H9 (cell line): ENCODE data around the gene MLC1. TPM values are rescaled to one million over a fixed set of nuclear protein-coding genes. Genes with fewer than 3 reads are reported as not detected.

Experiments used
- DNase-seq: peaks from one replicate; pipeline ENCODE4 v3.0.0-alpha.2; 2017
- H2AFZ ChIP-seq: one replicate; pipeline ENCODE4 v1.6.1; 2013; ENCODE audit warnings: mild to moderate bottlenecking, low read length, control low read depth, moderate library complexity
- H2AK5ac ChIP-seq: 2 replicates; pipeline ENCODE4 v1.6.1; 2013; ENCODE audit warnings: low read length, control low read depth, mixed read lengths; ENCODE audit not compliant: insufficient read length
- H2BK120ac ChIP-seq: one replicate; pipeline ENCODE4 v1.6.1; 2013; ENCODE audit warnings: low read depth, mild to moderate bottlenecking, low read length, control low read depth, inconsistent platforms; ENCODE audit not compliant: poor library complexity, severe bottlenecking
- H2BK12ac ChIP-seq: 2 replicates; pipeline ENCODE4 v1.6.1; 2013; ENCODE audit warnings: low read length, control low read depth, mixed read lengths, low read depth; ENCODE audit not compliant: insufficient read length
- H2BK15ac ChIP-seq: 2 replicates; pipeline ENCODE4 v1.6.1; 2013; ENCODE audit warnings: low read depth, low read length, control low read depth
- H2BK20ac ChIP-seq: one replicate; pipeline ENCODE4 v1.6.1; 2013; ENCODE audit warnings: low read depth, mild to moderate bottlenecking, low read length, control low read depth, inconsistent platforms; ENCODE audit not compliant: poor library complexity, severe bottlenecking
- H2BK5ac ChIP-seq: 2 replicates; pipeline ENCODE4 v1.6.1; 2013; ENCODE audit warnings: low read length, control low read depth, mixed read lengths; ENCODE audit not compliant: insufficient read length
- H3K14ac ChIP-seq: 2 replicates; pipeline ENCODE4 v1.6.1; 2013; ENCODE audit warnings: low read length, control low read depth; ENCODE audit not compliant: insufficient read depth
- H3K18ac ChIP-seq: 2 replicates; pipeline ENCODE4 v1.6.1; 2013; ENCODE audit warnings: low read depth, mild to moderate bottlenecking, mixed read lengths, low read length, control low read depth; ENCODE audit not compliant: insufficient read length
- H3K23ac ChIP-seq: 2 replicates; pipeline ENCODE4 v1.6.1; 2013; ENCODE audit warnings: low read length, control low read depth, mixed read lengths, low read depth; ENCODE audit not compliant: insufficient read length
- H3K23me2 ChIP-seq: 2 replicates; pipeline ENCODE4 v1.6.1; 2013; ENCODE audit warnings: low read depth, mild to moderate bottlenecking, mixed read lengths, low read length, control low read depth; ENCODE audit not compliant: insufficient read length, poor library complexity, severe bottlenecking
- H3K27ac ChIP-seq: 2 replicates; pipeline ENCODE4 v1.5.1; 2013; ENCODE audit warnings: low read length, control low read depth, mixed read lengths, low read depth; ENCODE audit not compliant: insufficient read length
- H3K27me3 ChIP-seq: 2 replicates; pipeline ENCODE4 v1.6.1; 2013; ENCODE audit warnings: low read length, control low read depth, inconsistent platforms; ENCODE audit not compliant: insufficient read depth
- H3K4ac ChIP-seq: 2 replicates; pipeline ENCODE4 v1.6.1; 2013; ENCODE audit warnings: low read depth, mild to moderate bottlenecking, control low read depth, inconsistent platforms, low read length, moderate library complexity
- H3K4me1 ChIP-seq: 2 replicates; pipeline ENCODE4 v1.6.1; 2013; ENCODE audit warnings: low read length, control low read depth, inconsistent platforms; ENCODE audit not compliant: insufficient read depth
- H3K4me2 ChIP-seq: 2 replicates; pipeline ENCODE4 v1.6.1; 2013; ENCODE audit warnings: low read length, control low read depth, mixed read lengths; ENCODE audit not compliant: insufficient read length, insufficient read depth
- H3K56ac ChIP-seq: 2 replicates; pipeline ENCODE4 v1.6.1; 2013; ENCODE audit warnings: low read depth, mild to moderate bottlenecking, mixed read lengths, low read length, control low read depth; ENCODE audit not compliant: insufficient read length
- H3K79me1 ChIP-seq: 2 replicates; pipeline ENCODE4 v1.6.1; 2013; ENCODE audit warnings: low read depth, mild to moderate bottlenecking, moderate library complexity, low read length, control low read depth, inconsistent platforms; ENCODE audit not compliant: insufficient read depth, poor library complexity, severe bottlenecking
- H3K79me2 ChIP-seq: 2 replicates; pipeline ENCODE4 v1.6.1; 2013; ENCODE audit warnings: low read length, control low read depth, inconsistent platforms; ENCODE audit not compliant: insufficient read depth
- H3K9ac ChIP-seq: 2 replicates; pipeline ENCODE4 v1.6.1; 2013; ENCODE audit warnings: low read length, control low read depth, mixed read lengths; ENCODE audit not compliant: insufficient read length; ENCODE audit errors: extremely low read depth
- H3K9me3 ChIP-seq: one replicate; pipeline ENCODE4 v1.6.1; 2013; ENCODE audit warnings: low read depth, low read length, inconsistent platforms; ENCODE audit not compliant: control insufficient read depth
- H3T11ph ChIP-seq: one replicate; pipeline ENCODE4 v1.6.1; 2013; ENCODE audit warnings: mild to moderate bottlenecking, low read length, control low read depth, inconsistent platforms
- H4K20me1 ChIP-seq: one replicate; pipeline ENCODE4 v1.6.1; 2013; ENCODE audit not compliant: control insufficient read depth, insufficient read length, insufficient read depth
- H4K5ac ChIP-seq: 2 replicates; pipeline ENCODE4 v1.6.1; 2013; ENCODE audit warnings: low read depth, mild to moderate bottlenecking, mixed read lengths, low read length, control low read depth; ENCODE audit not compliant: insufficient read length
- H4K8ac ChIP-seq: replicated peaks from 2 replicates; pipeline ENCODE4 v1.6.1; 2013; ENCODE audit warnings: low read length, control low read depth, mixed read lengths, low read depth; ENCODE audit not compliant: insufficient read length
- H4K91ac ChIP-seq: 2 replicates; pipeline ENCODE4 v1.6.1; 2013; ENCODE audit warnings: low read depth, mild to moderate bottlenecking, moderate library complexity, mixed read lengths, low read length, control low read depth; ENCODE audit not compliant: insufficient read length
- H3K27ac Mint-ChIP-seq, 3 experiments: 2 replicates in 2 of 3; 3 replicates in 1 of 3; pipeline ENCODE4 v1.8.0; 2020 to 2021; ENCODE audit warnings: mixed read lengths in 3 of 3, mild to moderate bottlenecking in 1 of 3, moderate library complexity in 1 of 3
- H3K27me3 Mint-ChIP-seq: 2 replicates; pipeline ENCODE4 v1.8.0; 2021; ENCODE audit warnings: low read depth, mild to moderate bottlenecking, moderate library complexity, mixed read lengths
- H3K36me3 Mint-ChIP-seq, 3 experiments: 2 replicates in 2 of 3; 3 replicates in 1 of 3; pipeline ENCODE4 v1.8.0; 2020 to 2021; ENCODE audit warnings: low read depth in 3 of 3, mixed read lengths in 3 of 3; ENCODE audit not compliant: insufficient read depth in 1 of 3
- H3K4me1 Mint-ChIP-seq, 2 experiments: 2 replicates each; pipeline ENCODE4 v1.8.0; 2020; ENCODE audit warnings: mixed read lengths in 2 of 2
- H3K4me3 Mint-ChIP-seq, 2 experiments: 2 replicates in 1 of 2; 3 replicates in 1 of 2; pipeline ENCODE4 v1.8.0; 2020 to 2021; ENCODE audit warnings: mild to moderate bottlenecking in 2 of 2, mixed read lengths in 2 of 2, moderate library complexity in 1 of 2
- H3K9me3 Mint-ChIP-seq, 2 experiments: 2 replicates in 1 of 2; 3 replicates in 1 of 2; pipeline ENCODE4 v1.8.0; 2020; ENCODE audit warnings: mild to moderate bottlenecking in 2 of 2, mixed read lengths in 2 of 2, moderate library complexity in 1 of 2
- CTCF ChIP-seq: fragments of 200-600 bp; sonication (generic); conservative IDR thresholded peaks from 3 replicates; pipeline ENCODE4 v1.8.0; 2021; ENCODE audit warnings: antibody characterized with exemption, mild to moderate bottlenecking
- WGBS: extraction: QIAGEN DNeasy Blood & Tissue Kit; methylation state at CpG from one replicate; pipeline ENCODE4 v1.1.7; 2013; ENCODE audit warnings: missing lambda C conversion rate, low lambda C conversion rate, mixed read lengths; ENCODE audit not compliant: insufficient read length; ENCODE audit errors: extremely low coverage; 5-methylcytosine and 5-hydroxymethylcytosine counted together
- total RNA-seq: library from RNA; stranded (reverse); gene quantifications from 2 replicates; pipeline ENCODE4 v1.2.1, GENCODE V29; 2021

Gene MLC1
- total RNA-seq, 1 experiment from 2014 or later, result not detected

- Histone ChIP-seq H2AFZ (no peak overlapping the region), H4K91ac (no peak overlapping the region), H2AK5ac (no peak overlapping the region), H3K79me1 (no peaks in the 10 kb centered on the region), H3K4ac (no peak overlapping the region), H2BK12ac (no peak overlapping the region), H3K9me3 (no peaks in the 10 kb centered on the region), H3K56ac (no peak overlapping the region), H3K18ac (no peak overlapping the region), H3K23ac (no peak overlapping the region), H2BK5ac (no peak overlapping the region), H2BK15ac (no peak overlapping the region), H3K4me1 (no peaks in the 10 kb centered on the region; the same call in 1 of the 2 replicates), H3K4me2 (peak overlapping the region; percentile 83), H3K23me2 (peaks cover 10% of the 10 kb centered on the region), H3K79me2 (no peaks in the 10 kb centered on the region), H3T11ph (no peak overlapping the region), H3K27ac (no peak overlapping the region), H3K9ac (no peak overlapping the region), H2BK20ac (no peak overlapping the region), H3K14ac (no peak overlapping the region), H3K27me3 (no peaks in the 10 kb centered on the region; the same call in 1 of the 2 replicates), H4K8ac (no peak overlapping the region), H4K20me1 (no peaks in the 10 kb centered on the region), H2BK120ac (no peak overlapping the region), H4K5ac (no peak overlapping the region)
- Mint-ChIP-seq H3K4me1 (peaks cover 9 to 12% of the 10 kb centered on the region in 2 experiments), H3K4me3 (peak overlapping the region in 1 of 2 experiments; percentile 83; a peak in 3 of 5 replicates), H3K27ac (no peak overlapping the region), H3K36me3 (no peaks in the 10 kb centered on the region), H3K9me3 (no peaks in the 10 kb centered on the region), H3K27me3 (peaks cover 36% of the 10 kb centered on the region)
- no peak for DNase-seq
- no CpG with 5 or more reads among the region's 7 CpGs for WGBS
- TF ChIP-seq CTCF, result no peak
These were observed 25.4 kb downstream of the MLC1 start for GRCh38 chr22:50059881-50060262.
